H9 (cell line): ENCODE measurements around the gene NCK1. TPM values are rescaled to one million over a fixed set of nuclear protein-coding genes. Genes with fewer than 3 reads are reported as not detected.

Experiments
- DNase-seq: peaks from one replicate; pipeline ENCODE4 v3.0.0-alpha.2; 2017
- H2AFZ ChIP-seq: one replicate; pipeline ENCODE4 v1.6.1; 2013; ENCODE audit warnings: mild to moderate bottlenecking, low read length, control low read depth, moderate library complexity
- H2AK5ac ChIP-seq: 2 replicates; pipeline ENCODE4 v1.6.1; 2013; ENCODE audit warnings: low read length, control low read depth, mixed read lengths; ENCODE audit not compliant: insufficient read length
- H2BK120ac ChIP-seq: one replicate; pipeline ENCODE4 v1.6.1; 2013; ENCODE audit warnings: low read depth, mild to moderate bottlenecking, low read length, control low read depth, inconsistent platforms; ENCODE audit not compliant: poor library complexity, severe bottlenecking
- H2BK12ac ChIP-seq: 2 replicates; pipeline ENCODE4 v1.6.1; 2013; ENCODE audit warnings: low read length, control low read depth, mixed read lengths, low read depth; ENCODE audit not compliant: insufficient read length
- H2BK15ac ChIP-seq: 2 replicates; pipeline ENCODE4 v1.6.1; 2013; ENCODE audit warnings: low read depth, low read length, control low read depth
- H2BK20ac ChIP-seq: one replicate; pipeline ENCODE4 v1.6.1; 2013; ENCODE audit warnings: low read depth, mild to moderate bottlenecking, low read length, control low read depth, inconsistent platforms; ENCODE audit not compliant: poor library complexity, severe bottlenecking
- H2BK5ac ChIP-seq: 2 replicates; pipeline ENCODE4 v1.6.1; 2013; ENCODE audit warnings: low read length, control low read depth, mixed read lengths; ENCODE audit not compliant: insufficient read length
- H3K14ac ChIP-seq: 2 replicates; pipeline ENCODE4 v1.6.1; 2013; ENCODE audit warnings: low read length, control low read depth; ENCODE audit not compliant: insufficient read depth
- H3K18ac ChIP-seq: 2 replicates; pipeline ENCODE4 v1.6.1; 2013; ENCODE audit warnings: low read depth, mild to moderate bottlenecking, mixed read lengths, low read length, control low read depth; ENCODE audit not compliant: insufficient read length
- H3K23ac ChIP-seq: 2 replicates; pipeline ENCODE4 v1.6.1; 2013; ENCODE audit warnings: low read length, control low read depth, mixed read lengths, low read depth; ENCODE audit not compliant: insufficient read length
- H3K23me2 ChIP-seq: 2 replicates; pipeline ENCODE4 v1.6.1; 2013; ENCODE audit warnings: low read depth, mild to moderate bottlenecking, mixed read lengths, low read length, control low read depth; ENCODE audit not compliant: insufficient read length, poor library complexity, severe bottlenecking
- H3K27ac ChIP-seq: 2 replicates; pipeline ENCODE4 v1.5.1; 2013; ENCODE audit warnings: low read length, control low read depth, mixed read lengths, low read depth; ENCODE audit not compliant: insufficient read length
- H3K27me3 ChIP-seq: 2 replicates; pipeline ENCODE4 v1.6.1; 2013; ENCODE audit warnings: low read length, control low read depth, inconsistent platforms; ENCODE audit not compliant: insufficient read depth
- H3K4ac ChIP-seq: 2 replicates; pipeline ENCODE4 v1.6.1; 2013; ENCODE audit warnings: low read depth, mild to moderate bottlenecking, control low read depth, inconsistent platforms, low read length, moderate library complexity
- H3K4me1 ChIP-seq: 2 replicates; pipeline ENCODE4 v1.6.1; 2013; ENCODE audit warnings: low read length, control low read depth, inconsistent platforms; ENCODE audit not compliant: insufficient read depth
- H3K4me2 ChIP-seq: 2 replicates; pipeline ENCODE4 v1.6.1; 2013; ENCODE audit warnings: low read length, control low read depth, mixed read lengths; ENCODE audit not compliant: insufficient read length, insufficient read depth
- H3K56ac ChIP-seq: 2 replicates; pipeline ENCODE4 v1.6.1; 2013; ENCODE audit warnings: low read depth, mild to moderate bottlenecking, mixed read lengths, low read length, control low read depth; ENCODE audit not compliant: insufficient read length
- H3K79me1 ChIP-seq: 2 replicates; pipeline ENCODE4 v1.6.1; 2013; ENCODE audit warnings: low read depth, mild to moderate bottlenecking, moderate library complexity, low read length, control low read depth, inconsistent platforms; ENCODE audit not compliant: insufficient read depth, poor library complexity, severe bottlenecking
- H3K79me2 ChIP-seq: 2 replicates; pipeline ENCODE4 v1.6.1; 2013; ENCODE audit warnings: low read length, control low read depth, inconsistent platforms; ENCODE audit not compliant: insufficient read depth
- H3K9ac ChIP-seq: 2 replicates; pipeline ENCODE4 v1.6.1; 2013; ENCODE audit warnings: low read length, control low read depth, mixed read lengths; ENCODE audit not compliant: insufficient read length; ENCODE audit errors: extremely low read depth
- H3K9me3 ChIP-seq: one replicate; pipeline ENCODE4 v1.6.1; 2013; ENCODE audit warnings: low read depth, low read length, inconsistent platforms; ENCODE audit not compliant: control insufficient read depth
- H3T11ph ChIP-seq: one replicate; pipeline ENCODE4 v1.6.1; 2013; ENCODE audit warnings: mild to moderate bottlenecking, low read length, control low read depth, inconsistent platforms
- H4K20me1 ChIP-seq: one replicate; pipeline ENCODE4 v1.6.1; 2013; ENCODE audit not compliant: control insufficient read depth, insufficient read length, insufficient read depth
- H4K5ac ChIP-seq: 2 replicates; pipeline ENCODE4 v1.6.1; 2013; ENCODE audit warnings: low read depth, mild to moderate bottlenecking, mixed read lengths, low read length, control low read depth; ENCODE audit not compliant: insufficient read length
- H4K8ac ChIP-seq: replicated peaks from 2 replicates; pipeline ENCODE4 v1.6.1; 2013; ENCODE audit warnings: low read length, control low read depth, mixed read lengths, low read depth; ENCODE audit not compliant: insufficient read length
- H4K91ac ChIP-seq: 2 replicates; pipeline ENCODE4 v1.6.1; 2013; ENCODE audit warnings: low read depth, mild to moderate bottlenecking, moderate library complexity, mixed read lengths, low read length, control low read depth; ENCODE audit not compliant: insufficient read length
- H3K27ac Mint-ChIP-seq, 3 experiments: 2 replicates in 2 of 3; 3 replicates in 1 of 3; pipeline ENCODE4 v1.8.0; 2020 to 2021; ENCODE audit warnings: mixed read lengths in 3 of 3, mild to moderate bottlenecking in 1 of 3, moderate library complexity in 1 of 3
- H3K27me3 Mint-ChIP-seq: 2 replicates; pipeline ENCODE4 v1.8.0; 2021; ENCODE audit warnings: low read depth, mild to moderate bottlenecking, moderate library complexity, mixed read lengths
- H3K36me3 Mint-ChIP-seq, 3 experiments: 2 replicates in 2 of 3; 3 replicates in 1 of 3; pipeline ENCODE4 v1.8.0; 2020 to 2021; ENCODE audit warnings: low read depth in 3 of 3, mixed read lengths in 3 of 3; ENCODE audit not compliant: insufficient read depth in 1 of 3
- H3K4me1 Mint-ChIP-seq, 2 experiments: 2 replicates each; pipeline ENCODE4 v1.8.0; 2020; ENCODE audit warnings: mixed read lengths in 2 of 2
- H3K4me3 Mint-ChIP-seq, 2 experiments: 2 replicates in 1 of 2; 3 replicates in 1 of 2; pipeline ENCODE4 v1.8.0; 2020 to 2021; ENCODE audit warnings: mild to moderate bottlenecking in 2 of 2, mixed read lengths in 2 of 2, moderate library complexity in 1 of 2
- H3K9me3 Mint-ChIP-seq, 2 experiments: 2 replicates in 1 of 2; 3 replicates in 1 of 2; pipeline ENCODE4 v1.8.0; 2020; ENCODE audit warnings: mild to moderate bottlenecking in 2 of 2, mixed read lengths in 2 of 2, moderate library complexity in 1 of 2
- WGBS: extraction: QIAGEN DNeasy Blood & Tissue Kit; methylation state at CpG from one replicate; pipeline ENCODE4 v1.1.7; 2013; ENCODE audit warnings: missing lambda C conversion rate, low lambda C conversion rate, mixed read lengths; ENCODE audit not compliant: insufficient read length; ENCODE audit errors: extremely low coverage; 5-methylcytosine and 5-hydroxymethylcytosine counted together
- total RNA-seq: library from RNA; stranded (reverse); gene quantifications from 2 replicates; pipeline ENCODE4 v1.2.1, GENCODE V29; 2021
- TF ChIP-seq, protein P1 (sequence below): fragments of 200-600 bp; sonication (generic); conservative IDR thresholded peaks from 3 replicates; pipeline ENCODE4 v1.8.0; 2021; ENCODE audit warnings: antibody characterized with exemption, mild to moderate bottlenecking

The NCK1 gene
- total RNA-seq, 1 experiment from 2014 or later, result 26.4 TPM

GRCh38 chr3:136883967-136884720 lies 22.1 kb downstream of the NCK1 start:
- Histone ChIP-seq H3K23ac (no peak overlapping the region), H3K18ac (no peak overlapping the region), H3K9ac (no peak overlapping the region), H2AK5ac (no peak overlapping the region), H3K27ac (no peak overlapping the region), H4K20me1 (no peaks in the 10 kb centered on the region), H4K8ac (no peak overlapping the region), H2BK5ac (no peak overlapping the region), H2AFZ (no peak overlapping the region), H3K79me1 (peaks cover 2% of the 10 kb centered on the region), H4K5ac (no peak overlapping the region), H3K23me2 (no peaks in the 10 kb centered on the region), H4K91ac (no peak overlapping the region), H3T11ph (no peak overlapping the region), H3K27me3 (no peaks in the 10 kb centered on the region), H3K4me2 (no peak overlapping the region), H3K4ac (no peak overlapping the region), H2BK120ac (no peak overlapping the region), H3K9me3 (no peaks in the 10 kb centered on the region), H3K79me2 (peaks cover 12% of the 10 kb centered on the region; the same call in 1 of the 2 replicates), H3K4me1 (no peaks in the 10 kb centered on the region), H2BK15ac (no peak overlapping the region), H3K56ac (no peak overlapping the region), H2BK12ac (no peak overlapping the region), H2BK20ac (no peak overlapping the region), H3K14ac (no peak overlapping the region)
- Mint-ChIP-seq H3K27me3 (no peaks in the 10 kb centered on the region), H3K4me3 (no peak overlapping the region), H3K4me1 (no peaks in the 10 kb centered on the region), H3K9me3 (peaks cover 1 to 3% of the 10 kb centered on the region in 2 experiments; a peak in 3 of 5 replicates), H3K36me3 (peaks cover 6 to 8% (median 6%) of the 10 kb centered on the region in 3 experiments), H3K27ac (no peak overlapping the region)
- TF ChIP-seq, protein P1, sequence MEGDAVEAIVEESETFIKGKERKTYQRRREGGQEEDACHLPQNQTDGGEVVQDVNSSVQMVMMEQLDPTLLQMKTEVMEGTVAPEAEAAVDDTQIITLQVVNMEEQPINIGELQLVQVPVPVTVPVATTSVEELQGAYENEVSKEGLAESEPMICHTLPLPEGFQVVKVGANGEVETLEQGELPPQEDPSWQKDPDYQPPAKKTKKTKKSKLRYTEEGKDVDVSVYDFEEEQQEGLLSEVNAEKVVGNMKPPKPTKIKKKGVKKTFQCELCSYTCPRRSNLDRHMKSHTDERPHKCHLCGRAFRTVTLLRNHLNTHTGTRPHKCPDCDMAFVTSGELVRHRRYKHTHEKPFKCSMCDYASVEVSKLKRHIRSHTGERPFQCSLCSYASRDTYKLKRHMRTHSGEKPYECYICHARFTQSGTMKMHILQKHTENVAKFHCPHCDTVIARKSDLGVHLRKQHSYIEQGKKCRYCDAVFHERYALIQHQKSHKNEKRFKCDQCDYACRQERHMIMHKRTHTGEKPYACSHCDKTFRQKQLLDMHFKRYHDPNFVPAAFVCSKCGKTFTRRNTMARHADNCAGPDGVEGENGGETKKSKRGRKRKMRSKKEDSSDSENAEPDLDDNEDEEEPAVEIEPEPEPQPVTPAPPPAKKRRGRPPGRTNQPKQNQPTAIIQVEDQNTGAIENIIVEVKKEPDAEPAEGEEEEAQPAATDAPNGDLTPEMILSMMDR, result no peak
- no CpG with 5 or more reads among the region's 9 CpGs for WGBS
- DNase-seq, result no peak
